SU-DHL-6 (cell line): ENCODE results near the gene CRAT.

Experiments used
- EZH2phosphoT487 ChIP-seq: fragments of 200-600 bp; sonication (generic), shearing (Covaris generic); conservative IDR thresholded peaks from 2 replicates; pipeline ENCODE4 v1.6.1; 2018; ENCODE audit warnings: mild to moderate bottlenecking, antibody characterized with exemption, low read length, moderate library complexity, mixed read lengths
- TF ChIP-seq, protein P1 (sequence below): fragments of 200-600 bp; sonication (generic); IDR thresholded peaks from one replicate; pipeline ENCODE4 v1.5.1; 2017; ENCODE audit warnings: antibody characterized with exemption, mild to moderate bottlenecking, low read length, moderate library complexity; ENCODE audit not compliant: insufficient read depth, poor library complexity, severe bottlenecking

DNA sequence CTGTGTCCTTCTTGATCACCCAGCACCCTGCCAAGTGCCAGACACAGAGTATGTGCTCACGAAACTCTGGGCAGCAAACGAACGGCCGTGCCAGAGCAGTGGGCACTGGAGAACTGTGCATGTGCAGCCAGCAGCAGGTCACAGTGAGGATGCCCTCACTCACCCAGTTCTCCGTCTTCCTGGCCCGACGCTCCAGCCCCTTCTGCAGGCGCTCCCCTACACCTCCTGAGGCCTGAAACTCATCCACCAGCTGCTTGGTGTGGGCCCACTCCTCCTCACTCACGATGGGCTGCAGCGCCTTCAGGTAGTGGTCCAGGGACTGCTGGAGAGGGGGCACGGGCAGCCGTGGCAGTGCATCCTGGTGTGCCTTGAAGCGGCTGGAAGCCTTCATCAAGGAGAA lies 2.9 kb downstream of the CRAT start:
- TF ChIP-seq, protein P1, sequence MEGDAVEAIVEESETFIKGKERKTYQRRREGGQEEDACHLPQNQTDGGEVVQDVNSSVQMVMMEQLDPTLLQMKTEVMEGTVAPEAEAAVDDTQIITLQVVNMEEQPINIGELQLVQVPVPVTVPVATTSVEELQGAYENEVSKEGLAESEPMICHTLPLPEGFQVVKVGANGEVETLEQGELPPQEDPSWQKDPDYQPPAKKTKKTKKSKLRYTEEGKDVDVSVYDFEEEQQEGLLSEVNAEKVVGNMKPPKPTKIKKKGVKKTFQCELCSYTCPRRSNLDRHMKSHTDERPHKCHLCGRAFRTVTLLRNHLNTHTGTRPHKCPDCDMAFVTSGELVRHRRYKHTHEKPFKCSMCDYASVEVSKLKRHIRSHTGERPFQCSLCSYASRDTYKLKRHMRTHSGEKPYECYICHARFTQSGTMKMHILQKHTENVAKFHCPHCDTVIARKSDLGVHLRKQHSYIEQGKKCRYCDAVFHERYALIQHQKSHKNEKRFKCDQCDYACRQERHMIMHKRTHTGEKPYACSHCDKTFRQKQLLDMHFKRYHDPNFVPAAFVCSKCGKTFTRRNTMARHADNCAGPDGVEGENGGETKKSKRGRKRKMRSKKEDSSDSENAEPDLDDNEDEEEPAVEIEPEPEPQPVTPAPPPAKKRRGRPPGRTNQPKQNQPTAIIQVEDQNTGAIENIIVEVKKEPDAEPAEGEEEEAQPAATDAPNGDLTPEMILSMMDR: no peak
- no peak for TF ChIP-seq EZH2phosphoT487
